ENCODE measurements around the gene CPNE8. TPM values are rescaled to one million over a fixed set of nuclear protein-coding genes. Genes with fewer than 3 reads are reported as not detected.

Gene CPNE8
- total RNA-seq = 1 to 10 TPM; 3.5 to 5.3 TPM

- no peaks in the 10 kb centered on the region for H3K27me3 ChIP-seq (replicated peaks; ENCODE audit: insufficient read depth)
- no peaks in the 10 kb centered on the region for H3K36me3 ChIP-seq
- peak within 1 kb of the TSS; percentile 79 to 84 for H3K27ac ChIP-seq
- H3K9me3 ChIP-seq = no peaks in the 10 kb centered on the region
- no peaks in the 10 kb centered on the region for H3K4me1 ChIP-seq (replicated peaks)
- DNase-seq (ENCODE audit: low spot score) = peak; percentile 41
- WGBS = 1% methylated on average over 54 of the region's 54 CpGs
- TF ChIP-seq CTCF (IDR thresholded peaks at IDR 0.05) = no peak
- no peak for TF ChIP-seq POLR2A (IDR thresholded peaks at IDR 0.05)
- no peak for TF ChIP-seq POLR2AphosphoS5 (IDR thresholded peaks at IDR 0.05)
- H3K4me3 ChIP-seq = peak within 1 kb of the TSS; percentile 40 to 44
- intact Hi-C loops (cut with DNase I) = no loop called here
These were observed at the start of gene CPNE8 for GRCh38 chr12:38905480-38906351. TSS of gene CPNE8 (minus strand) at chr12:38905591. CDS start at chr12:38905534, 57 bp downstream.

GRCh38 chr12:38954238-38954873 is 49.0 kb upstream of the CPNE8 start:
- no peak for DNase-seq (ENCODE audit: low spot score)
- intact Hi-C loops (cut with DNase I) = no loop called here
- H3K36me3 ChIP-seq = no peaks in the 10 kb centered on the region
- no peak overlapping the region for H3K4me3 ChIP-seq
- no peaks in the 10 kb centered on the region for H3K27me3 ChIP-seq (replicated peaks; ENCODE audit: insufficient read depth)
- 54% methylated on average over 3 of the region's 3 CpGs for WGBS
- no peaks in the 10 kb centered on the region for H3K4me1 ChIP-seq (replicated peaks)
- no peaks in the 10 kb centered on the region for H3K9me3 ChIP-seq
- H3K27ac ChIP-seq = no peak overlapping the region
- TF ChIP-seq POLR2A (IDR thresholded peaks at IDR 0.05) (no peak), POLR2AphosphoS5 (IDR thresholded peaks at IDR 0.05) (no peak)

GRCh38 chr12:38949363-38949762 is 44.0 kb upstream of the CPNE8 start:
- H3K4me3 ChIP-seq = no peak overlapping the region
- no peak for DNase-seq (ENCODE audit: low spot score)
- no peaks in the 10 kb centered on the region for H3K9me3 ChIP-seq
- H3K4me1 ChIP-seq (replicated peaks) = no peaks in the 10 kb centered on the region
- no peak overlapping the region for H3K27ac ChIP-seq
- no peak for TF ChIP-seq CTCF (IDR thresholded peaks at IDR 0.05)
- no peak for TF ChIP-seq POLR2AphosphoS5 (IDR thresholded peaks at IDR 0.05)
- no peak for TF ChIP-seq POLR2A (IDR thresholded peaks at IDR 0.05)
- no peaks in the 10 kb centered on the region for H3K27me3 ChIP-seq (replicated peaks; ENCODE audit: insufficient read depth)
- 63% methylated on average over 2 of the region's 2 CpGs for WGBS
- intact Hi-C loops (cut with DNase I) = no loop called here
- H3K36me3 ChIP-seq = no peaks in the 10 kb centered on the region

GRCh38 chr12:38934686-38935085 is 29.3 kb upstream of the CPNE8 start:
- DNase-seq (ENCODE audit: low spot score) = no peak
- H3K4me1 ChIP-seq (replicated peaks) = no peaks in the 10 kb centered on the region
- no peak overlapping the region for H3K4me3 ChIP-seq
- no peak overlapping the region for H3K27ac ChIP-seq
- H3K36me3 ChIP-seq = no peaks in the 10 kb centered on the region
- no peaks in the 10 kb centered on the region for H3K9me3 ChIP-seq
- H3K27me3 ChIP-seq (replicated peaks; ENCODE audit: insufficient read depth) = no peaks in the 10 kb centered on the region
- intact Hi-C loops (cut with DNase I) = no loop called here
- 54% methylated on average over 1 of the region's 1 CpG for WGBS
- TF ChIP-seq POLR2AphosphoS5 (IDR thresholded peaks at IDR 0.05) = no peak
- no peak for TF ChIP-seq POLR2A (IDR thresholded peaks at IDR 0.05)
- no peak for TF ChIP-seq CTCF (IDR thresholded peaks at IDR 0.05)

GRCh38 chr12:38934078-38934584 is 28.7 kb upstream of the CPNE8 start:
- Histone ChIP-seq H3K36me3 (no peaks in the 10 kb centered on the region), H3K27me3 (replicated peaks; ENCODE audit: insufficient read depth) (no peaks in the 10 kb centered on the region), H3K4me3 (no peak overlapping the region), H3K27ac (no peak overlapping the region), H3K9me3 (no peaks in the 10 kb centered on the region), H3K4me1 (replicated peaks) (no peaks in the 10 kb centered on the region)
- intact Hi-C loops (cut with DNase I) = no loop called here
- WGBS = 77% methylated on average over 5 of the region's 5 CpGs
- DNase-seq (ENCODE audit: low spot score) = no peak
- no peak for TF ChIP-seq POLR2AphosphoS5 (IDR thresholded peaks at IDR 0.05)
- no peak for TF ChIP-seq POLR2A (IDR thresholded peaks at IDR 0.05)

Data from prostate gland (tissue), 2 donors.